Panc1 (cell line): ENCODE data around the gene DTNB. TPM values are rescaled to one million over a fixed set of nuclear protein-coding genes. Genes with fewer than 3 reads are reported as not detected.

Source experiments
- ATAC-seq: fragments of 200-7000 bp; cut with Tn5 transposase; 2 replicates; pipeline ENCODE4 v1.9.1; 2020; ENCODE audit warnings: mild to moderate bottlenecking, moderate library complexity
- BruUV-seq: library from RNA; stranded (reverse); fragments of 400-500 nt; replicated peaks from 2 replicates; lab custom pipeline; 2021; lab: Mats Ljungman, UMichigan
- CTCF ChIA-PET: fragments of 300-600 bp; sonication (Branson Sonifier 250); formaldehyde crosslinking; loops from one replicate; lab custom pipeline; 2022; ENCODE audit warnings: antibody characterized with exemption; lab: Charles Lee
- POLR2A ChIA-PET: fragments of 300-600 bp; sonication (Branson Sonifier 250); formaldehyde crosslinking; loops from one replicate; lab custom pipeline; 2022; ENCODE audit warnings: antibody characterized with exemption; lab: Charles Lee
- DNase-seq: peaks from one replicate; pipeline ENCODE4 v3.0.0-alpha.2; 2010; ENCODE audit warnings: low read depth, low spot score
- H3K27ac ChIP-seq: 2 replicates; pipeline ENCODE4 v1.5.1; 2011; ENCODE audit warnings: mild to moderate bottlenecking, low read length, inconsistent platforms
- H3K27me3 ChIP-seq: fragments of 200-500 bp; sonication (Bioruptor generic); 2 replicates; pipeline ENCODE4 v1.6.0; 2014; ENCODE audit warnings: low read length, inconsistent platforms; ENCODE audit not compliant: control insufficient read depth, insufficient read depth
- H3K36me3 ChIP-seq: fragments of 200-500 bp; sonication (Bioruptor generic); 2 replicates; pipeline ENCODE4 v1.5.1; 2014; ENCODE audit warnings: inconsistent platforms, mild to moderate bottlenecking, low read length, moderate library complexity; ENCODE audit not compliant: control insufficient read depth, insufficient read depth
- H3K4me1 ChIP-seq: 2 replicates; pipeline ENCODE4 v1.5.1; 2011; ENCODE audit warnings: inconsistent platforms, mild to moderate bottlenecking, low read length, moderate library complexity; ENCODE audit not compliant: control insufficient read depth, insufficient read depth
- H3K4me3 ChIP-seq, 2 experiments: 2 replicates each; pipeline ENCODE4 v1.5.1; 2011 to 2012; ENCODE audit warnings: low read depth in 2 of 2, low read length in 2 of 2, mild to moderate bottlenecking in 2 of 2, inconsistent platforms in 1 of 2, moderate library complexity in 1 of 2
- H3K9me3 ChIP-seq: fragments of 200-500 bp; sonication (Bioruptor generic); 2 replicates; pipeline ENCODE4 v1.5.1; 2014; ENCODE audit warnings: low read depth, mild to moderate bottlenecking, inconsistent platforms, low read length, moderate library complexity; ENCODE audit not compliant: control insufficient read depth, insufficient read depth
- CTCF ChIP-seq: fragments of 450-650 bp; IDR thresholded peaks from 2 replicates; pipeline ENCODE4 v1.5.1; 2017; ENCODE audit warnings: mild to moderate bottlenecking
- POLR2AphosphoS5 ChIP-seq: IDR thresholded peaks from 2 replicates; pipeline ENCODE4 v1.6.1; 2012; ENCODE audit warnings: mild to moderate bottlenecking, low read depth, low read length, moderate library complexity
- SIN3A ChIP-seq: IDR thresholded peaks from 2 replicates; pipeline ENCODE4 v1.6.1; 2012; ENCODE audit warnings: low read depth, mild to moderate bottlenecking, low read length, moderate library complexity, borderline replicate concordance; ENCODE audit not compliant: insufficient read depth
- TCF7L2 ChIP-seq: IDR thresholded peaks from 2 replicates; pipeline ENCODE4 v1.6.1; 2011; ENCODE audit warnings: mild to moderate bottlenecking, low read depth, low read length, inconsistent platforms
- in situ Hi-C: cut with HindIII; loops from 2 replicates; pipeline ENCODE4 v1.10.0; 2016; ENCODE audit warnings: low sequenced_read_pairs, low pct_unique_long_range_greater_than_20kb
- intact Hi-C: fragments of 100-400 bp; cut with micrococcal nuclease; formaldehyde crosslinking; loops from one replicate; pipeline ENCODE4 v1.10.0; 2022; ENCODE audit not compliant: unreplicated experiment
- total RNA-seq: library from RNA; stranded (reverse); gene quantifications from one replicate; pipeline ENCODE4 v1.2.1, GENCODE V29; 2021; ENCODE audit not compliant: unreplicated experiment
- TF ChIP-seq, protein P1 (sequence below), 2 experiments: IDR thresholded peaks; 2 replicates each; pipeline ENCODE4 v1.6.1; 2011 to 2012; ENCODE audit warnings: low read depth in 2 of 2, control low read depth in 1 of 2, low read length in 1 of 2, mild to moderate bottlenecking in 1 of 2, moderate library complexity in 1 of 2; ENCODE audit not compliant: insufficient read depth in 1 of 2

DTNB gene
- total RNA-seq, 1 experiment from 2014 or later: 37.8 TPM

GRCh38 chr2:25481381-25482300 is 191.7 kb downstream of the DTNB start:
- CTCF ChIA-PET: no interaction called here
- POLR2A ChIA-PET: interaction anchor here (0.6 kb wide), 1 partner anchor 81 kb away, joined by 3 read pairs; no protein-coding TSS in a partner anchor
- in situ Hi-C loops: no loop called here

GRCh38 chr2:25480561-25480960 is 192.8 kb downstream of the DTNB start:
- no peak for ATAC-seq
- no peak for DNase-seq

More at GRCh38 chr2:25481381-25482300, 191.7 kb downstream of the DTNB start:
- BruUV-seq: no TSS peak
- TF ChIP-seq SIN3A: no peak
- no peak for TF ChIP-seq POLR2AphosphoS5
- TF ChIP-seq, protein P1, sequence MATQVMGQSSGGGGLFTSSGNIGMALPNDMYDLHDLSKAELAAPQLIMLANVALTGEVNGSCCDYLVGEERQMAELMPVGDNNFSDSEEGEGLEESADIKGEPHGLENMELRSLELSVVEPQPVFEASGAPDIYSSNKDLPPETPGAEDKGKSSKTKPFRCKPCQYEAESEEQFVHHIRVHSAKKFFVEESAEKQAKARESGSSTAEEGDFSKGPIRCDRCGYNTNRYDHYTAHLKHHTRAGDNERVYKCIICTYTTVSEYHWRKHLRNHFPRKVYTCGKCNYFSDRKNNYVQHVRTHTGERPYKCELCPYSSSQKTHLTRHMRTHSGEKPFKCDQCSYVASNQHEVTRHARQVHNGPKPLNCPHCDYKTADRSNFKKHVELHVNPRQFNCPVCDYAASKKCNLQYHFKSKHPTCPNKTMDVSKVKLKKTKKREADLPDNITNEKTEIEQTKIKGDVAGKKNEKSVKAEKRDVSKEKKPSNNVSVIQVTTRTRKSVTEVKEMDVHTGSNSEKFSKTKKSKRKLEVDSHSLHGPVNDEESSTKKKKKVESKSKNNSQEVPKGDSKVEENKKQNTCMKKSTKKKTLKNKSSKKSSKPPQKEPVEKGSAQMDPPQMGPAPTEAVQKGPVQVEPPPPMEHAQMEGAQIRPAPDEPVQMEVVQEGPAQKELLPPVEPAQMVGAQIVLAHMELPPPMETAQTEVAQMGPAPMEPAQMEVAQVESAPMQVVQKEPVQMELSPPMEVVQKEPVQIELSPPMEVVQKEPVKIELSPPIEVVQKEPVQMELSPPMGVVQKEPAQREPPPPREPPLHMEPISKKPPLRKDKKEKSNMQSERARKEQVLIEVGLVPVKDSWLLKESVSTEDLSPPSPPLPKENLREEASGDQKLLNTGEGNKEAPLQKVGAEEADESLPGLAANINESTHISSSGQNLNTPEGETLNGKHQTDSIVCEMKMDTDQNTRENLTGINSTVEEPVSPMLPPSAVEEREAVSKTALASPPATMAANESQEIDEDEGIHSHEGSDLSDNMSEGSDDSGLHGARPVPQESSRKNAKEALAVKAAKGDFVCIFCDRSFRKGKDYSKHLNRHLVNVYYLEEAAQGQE (IDR thresholded peaks at IDR 0.05; ENCODE audit: insufficient read depth in 1 of 2, low read depth in 2 of 2, low read length in 1 of 2): no peak
- no peak for TF ChIP-seq CTCF
- no peak for TF ChIP-seq TCF7L2
- intact Hi-C loops: no loop called here
- Histone ChIP-seq H3K27ac (no peak overlapping the region), H3K9me3 (no peaks in the 10 kb centered on the region), H3K4me3 (no peak overlapping the region), H3K4me1 (no peaks in the 10 kb centered on the region), H3K36me3 (no peaks in the 10 kb centered on the region), H3K27me3 (no peaks in the 10 kb centered on the region)
- ATAC-seq: no peak
- DNase-seq: no peak

More at GRCh38 chr2:25480561-25480960, 192.8 kb downstream of the DTNB start:
- ChIA-PET POLR2A (no interaction called here), CTCF (no interaction called here)
- TF ChIP-seq, protein P1 (IDR thresholded peaks at IDR 0.05; ENCODE audit: insufficient read depth in 1 of 2, low read depth in 2 of 2, low read length in 1 of 2): no peak
- TF ChIP-seq SIN3A: no peak
- TF ChIP-seq CTCF: no peak
- TF ChIP-seq TCF7L2: no peak
- TF ChIP-seq POLR2AphosphoS5: no peak
- Histone ChIP-seq H3K36me3 (no peaks in the 10 kb centered on the region), H3K27ac (no peak overlapping the region), H3K27me3 (no peaks in the 10 kb centered on the region), H3K9me3 (no peaks in the 10 kb centered on the region), H3K4me1 (no peaks in the 10 kb centered on the region), H3K4me3 (no peak overlapping the region)
- intact Hi-C loops (no loop called here), in situ Hi-C loops (no loop called here)
- no TSS peak for BruUV-seq
